A549 (cell line): ENCODE results near the gene ELOA2.

Experiments used
- CBX8 ChIP-seq: fragments of 200-600 bp; sonication (generic); IDR thresholded peaks from 2 replicates; pipeline ENCODE4 v1.6.1; 2016
- EP300 ChIP-seq, 2 experiments: fragments of >200 bp; sonication (Bioruptor Twin); formaldehyde crosslinking; IDR thresholded peaks; 2 replicates in 1 of 2; 3 replicates in 1 of 2; pipeline ENCODE4 v1.6.1; 2016 to 2017
- NFE2L2 ChIP-seq: fragments of 150-350 bp; conservative IDR thresholded peaks from 2 replicates; pipeline ENCODE4 v1.6.1; 2014; ENCODE audit warnings: low read length
- SREBF2 ChIP-seq: fragments of 450-650 bp; IDR thresholded peaks from 2 replicates; pipeline ENCODE4 v1.6.1; 2014; ENCODE audit warnings: mild to moderate bottlenecking, moderate library complexity
- TF ChIP-seq, protein P1 (sequence below): IDR thresholded peaks from 2 replicates; pipeline ENCODE4 v1.6.1; 2012
- TF ChIP-seq, protein P2 (sequence below): fragments of >200 bp; sonication (Bioruptor Twin); formaldehyde crosslinking; IDR thresholded peaks from 3 replicates; pipeline ENCODE4 v1.5.1; 2016
- TF ChIP-seq, protein P3 (sequence below): IDR thresholded peaks from 2 replicates; pipeline ENCODE4 v1.6.1; 2012; ENCODE audit warnings: low read depth, borderline replicate concordance
- TF ChIP-seq, protein P4 (sequence below): IDR thresholded peaks from 2 replicates; pipeline ENCODE4 v1.6.1; 2012
- TF ChIP-seq, protein P5 (sequence below): fragments of 450-650 bp; IDR thresholded peaks from 2 replicates; pipeline ENCODE4 v1.6.1; 2014; ENCODE audit warnings: antibody characterized with exemption

DNA sequence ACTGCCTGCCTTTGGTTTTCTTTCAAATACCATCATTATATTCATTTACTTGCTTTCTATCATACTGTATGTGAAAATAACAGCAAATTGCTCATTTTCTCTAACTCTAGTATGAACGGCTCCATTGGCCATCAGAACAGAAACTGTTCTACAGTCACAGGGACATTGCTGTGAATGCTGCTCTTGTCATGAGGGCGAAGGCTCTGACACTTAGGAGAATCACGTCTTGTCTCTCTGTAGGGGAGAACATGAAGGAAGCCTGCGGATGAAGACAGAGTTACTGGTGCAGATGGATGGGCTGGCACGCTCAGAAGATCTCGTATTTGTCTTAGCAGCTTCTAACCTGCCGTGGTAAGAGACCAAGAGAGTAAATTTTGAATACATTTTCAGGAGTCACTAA lies 41.7 kb upstream of the ELOA2 start:
- TF ChIP-seq, protein P1, sequence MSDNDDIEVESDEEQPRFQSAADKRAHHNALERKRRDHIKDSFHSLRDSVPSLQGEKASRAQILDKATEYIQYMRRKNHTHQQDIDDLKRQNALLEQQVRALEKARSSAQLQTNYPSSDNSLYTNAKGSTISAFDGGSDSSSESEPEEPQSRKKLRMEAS: no peak
- no peak for TF ChIP-seq NFE2L2
- TF ChIP-seq, protein P2, sequence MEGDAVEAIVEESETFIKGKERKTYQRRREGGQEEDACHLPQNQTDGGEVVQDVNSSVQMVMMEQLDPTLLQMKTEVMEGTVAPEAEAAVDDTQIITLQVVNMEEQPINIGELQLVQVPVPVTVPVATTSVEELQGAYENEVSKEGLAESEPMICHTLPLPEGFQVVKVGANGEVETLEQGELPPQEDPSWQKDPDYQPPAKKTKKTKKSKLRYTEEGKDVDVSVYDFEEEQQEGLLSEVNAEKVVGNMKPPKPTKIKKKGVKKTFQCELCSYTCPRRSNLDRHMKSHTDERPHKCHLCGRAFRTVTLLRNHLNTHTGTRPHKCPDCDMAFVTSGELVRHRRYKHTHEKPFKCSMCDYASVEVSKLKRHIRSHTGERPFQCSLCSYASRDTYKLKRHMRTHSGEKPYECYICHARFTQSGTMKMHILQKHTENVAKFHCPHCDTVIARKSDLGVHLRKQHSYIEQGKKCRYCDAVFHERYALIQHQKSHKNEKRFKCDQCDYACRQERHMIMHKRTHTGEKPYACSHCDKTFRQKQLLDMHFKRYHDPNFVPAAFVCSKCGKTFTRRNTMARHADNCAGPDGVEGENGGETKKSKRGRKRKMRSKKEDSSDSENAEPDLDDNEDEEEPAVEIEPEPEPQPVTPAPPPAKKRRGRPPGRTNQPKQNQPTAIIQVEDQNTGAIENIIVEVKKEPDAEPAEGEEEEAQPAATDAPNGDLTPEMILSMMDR: no peak
- no peak for TF ChIP-seq EP300 (IDR thresholded peaks at IDR 0.05)
- TF ChIP-seq CBX8: no peak
- TF ChIP-seq, protein P3, sequence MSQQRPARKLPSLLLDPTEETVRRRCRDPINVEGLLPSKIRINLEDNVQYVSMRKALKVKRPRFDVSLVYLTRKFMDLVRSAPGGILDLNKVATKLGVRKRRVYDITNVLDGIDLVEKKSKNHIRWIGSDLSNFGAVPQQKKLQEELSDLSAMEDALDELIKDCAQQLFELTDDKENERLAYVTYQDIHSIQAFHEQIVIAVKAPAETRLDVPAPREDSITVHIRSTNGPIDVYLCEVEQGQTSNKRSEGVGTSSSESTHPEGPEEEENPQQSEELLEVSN: no peak
- TF ChIP-seq, protein P4, sequence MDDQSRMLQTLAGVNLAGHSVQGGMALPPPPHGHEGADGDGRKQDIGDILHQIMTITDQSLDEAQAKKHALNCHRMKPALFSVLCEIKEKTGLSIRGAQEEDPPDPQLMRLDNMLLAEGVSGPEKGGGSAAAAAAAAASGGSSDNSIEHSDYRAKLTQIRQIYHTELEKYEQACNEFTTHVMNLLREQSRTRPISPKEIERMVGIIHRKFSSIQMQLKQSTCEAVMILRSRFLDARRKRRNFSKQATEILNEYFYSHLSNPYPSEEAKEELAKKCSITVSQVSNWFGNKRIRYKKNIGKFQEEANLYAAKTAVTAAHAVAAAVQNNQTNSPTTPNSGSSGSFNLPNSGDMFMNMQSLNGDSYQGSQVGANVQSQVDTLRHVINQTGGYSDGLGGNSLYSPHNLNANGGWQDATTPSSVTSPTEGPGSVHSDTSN: no peak
- TF ChIP-seq, protein P5, sequence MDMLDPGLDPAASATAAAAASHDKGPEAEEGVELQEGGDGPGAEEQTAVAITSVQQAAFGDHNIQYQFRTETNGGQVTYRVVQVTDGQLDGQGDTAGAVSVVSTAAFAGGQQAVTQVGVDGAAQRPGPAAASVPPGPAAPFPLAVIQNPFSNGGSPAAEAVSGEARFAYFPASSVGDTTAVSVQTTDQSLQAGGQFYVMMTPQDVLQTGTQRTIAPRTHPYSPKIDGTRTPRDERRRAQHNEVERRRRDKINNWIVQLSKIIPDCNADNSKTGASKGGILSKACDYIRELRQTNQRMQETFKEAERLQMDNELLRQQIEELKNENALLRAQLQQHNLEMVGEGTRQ: no peak
- no peak for TF ChIP-seq SREBF2
